NCI-H146 treated with DMSO at 0.1 percent for 48 hours (cell line): ENCODE data around the gene POLR1B.
"Not testable (repeated sequence)": the region's sequence is repeated elsewhere in the genome, so short reads cannot be mapped to it uniquely, and the experiment has no call there.

Experiments used
- DNase-seq: peaks from one replicate; lab custom pipeline; 2025; ENCODE audit not compliant: unreplicated experiment; lab: John Stamatoyannopoulos, UW

Gene POLR1B

GRCh38 chr2:112539306-112539705, 3.0 kb upstream of the POLR1B start:
- no peak for DNase-seq

DNA sequence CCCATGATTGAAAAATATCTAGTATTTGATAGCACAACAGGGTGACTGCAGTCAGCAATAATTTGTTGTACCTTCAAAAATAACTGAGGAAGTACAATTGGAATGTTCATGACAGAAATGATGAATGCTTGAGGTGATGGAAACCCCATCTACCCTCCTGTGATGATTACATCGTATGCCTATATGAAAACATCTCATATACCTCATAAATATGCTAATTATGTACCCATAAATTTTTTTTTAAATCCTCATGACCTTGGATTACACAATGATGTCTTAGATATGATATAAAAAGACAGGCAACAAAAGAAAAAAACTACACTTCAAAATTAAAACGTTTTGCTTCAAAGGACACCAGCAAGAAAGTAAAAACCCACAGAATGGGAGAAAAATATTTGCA, 1.4 kb upstream of the POLR1B start:
- DNase-seq: no peak

GRCh38 chr2:112541315-112542122, 746 bp upstream of the POLR1B start:
- peak; percentile 87 for DNase-seq

- DNase-seq: peak; percentile 10
Observed at GRCh38 chr2:112542984-112543661, 858 bp downstream of the POLR1B start.

DNA sequence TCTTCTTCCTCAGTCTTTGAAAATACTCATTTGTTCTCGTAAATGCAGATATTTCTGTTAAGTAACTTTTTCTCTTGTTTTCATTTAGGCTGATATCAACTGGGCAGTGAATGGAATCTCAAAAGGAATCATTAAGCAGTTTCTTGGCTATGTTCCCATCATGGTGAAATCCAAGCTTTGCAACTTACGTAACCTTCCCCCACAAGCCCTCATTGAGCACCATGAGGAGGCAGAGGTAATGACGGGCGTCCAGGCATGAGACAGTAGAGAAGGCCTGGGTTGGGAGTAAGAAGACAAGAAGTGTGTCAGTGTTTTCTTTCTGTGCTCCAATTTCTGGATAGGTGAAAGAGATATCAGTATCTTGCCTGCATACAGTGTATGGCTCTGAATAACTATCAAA, 5.1 kb downstream of the POLR1B start:
- DNase-seq: no peak

DNA sequence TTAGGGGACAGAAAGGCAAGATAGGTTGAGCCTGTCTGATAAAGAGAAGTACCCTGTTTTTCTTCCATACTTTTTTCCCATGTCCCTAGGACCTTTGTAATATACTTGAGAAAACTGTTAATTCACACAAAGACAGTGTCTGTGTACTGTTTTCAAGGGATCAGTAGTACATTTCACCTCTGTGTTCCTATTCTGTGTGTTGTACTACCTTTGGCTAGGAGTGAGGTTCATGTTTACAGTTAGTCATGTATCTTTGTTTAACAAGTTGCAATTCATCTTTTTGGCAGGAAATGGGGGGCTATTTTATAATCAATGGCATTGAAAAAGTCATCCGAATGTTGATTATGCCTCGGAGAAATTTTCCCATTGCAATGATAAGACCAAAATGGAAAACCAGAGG, 6.7 kb downstream of the POLR1B start:
- DNase-seq: no peak

GRCh38 chr2:112566104-112566503, 23.8 kb downstream of the POLR1B start:
- DNase-seq: no peak

DNA sequence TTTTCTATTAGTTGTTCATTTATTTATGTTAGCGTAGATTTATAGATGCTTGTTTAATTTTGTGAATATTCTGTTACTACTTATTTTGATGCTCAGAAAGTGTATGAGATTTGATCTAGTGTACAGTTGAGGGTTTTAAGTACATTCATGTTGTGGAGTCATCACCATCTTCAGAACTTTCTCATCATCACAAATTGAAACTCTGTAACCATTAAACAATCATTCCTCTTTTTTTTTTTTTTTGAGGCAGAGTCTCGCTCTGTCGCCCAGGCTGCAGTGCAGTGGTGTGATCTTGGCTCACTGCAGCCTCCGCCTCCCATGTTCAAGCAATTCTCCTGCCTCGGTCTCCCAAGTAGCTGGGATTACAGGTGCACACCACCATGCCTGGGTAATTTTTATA, 24.2 kb downstream of the POLR1B start:
- not testable (repeated sequence) for DNase-seq

DNA sequence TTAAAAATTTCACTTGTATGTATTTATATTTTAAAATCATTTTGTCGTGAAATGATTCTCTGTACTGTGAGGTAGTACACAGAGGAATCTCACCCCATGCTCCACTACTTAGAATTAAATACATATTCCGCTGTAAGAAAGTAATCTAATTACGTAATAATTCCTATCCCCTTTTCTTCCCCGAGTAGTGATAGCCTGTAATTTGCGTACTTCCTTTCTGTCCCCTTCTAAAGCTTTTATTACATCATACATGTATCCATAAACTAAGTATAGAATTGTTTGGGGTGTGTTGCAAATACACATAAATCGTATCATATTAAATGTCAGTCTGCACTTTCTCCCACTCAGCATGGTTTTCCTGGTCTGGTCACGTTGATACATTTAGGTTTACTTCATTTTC, 29.7 kb downstream of the POLR1B start:
- DNase-seq: no peak

GRCh38 chr2:112577756-112578155, 35.5 kb downstream of the POLR1B start:
- DNase-seq: no peak

GRCh38 chr2:112579241-112579640, 37.0 kb downstream of the POLR1B start:
- DNase-seq: no peak

DNA sequence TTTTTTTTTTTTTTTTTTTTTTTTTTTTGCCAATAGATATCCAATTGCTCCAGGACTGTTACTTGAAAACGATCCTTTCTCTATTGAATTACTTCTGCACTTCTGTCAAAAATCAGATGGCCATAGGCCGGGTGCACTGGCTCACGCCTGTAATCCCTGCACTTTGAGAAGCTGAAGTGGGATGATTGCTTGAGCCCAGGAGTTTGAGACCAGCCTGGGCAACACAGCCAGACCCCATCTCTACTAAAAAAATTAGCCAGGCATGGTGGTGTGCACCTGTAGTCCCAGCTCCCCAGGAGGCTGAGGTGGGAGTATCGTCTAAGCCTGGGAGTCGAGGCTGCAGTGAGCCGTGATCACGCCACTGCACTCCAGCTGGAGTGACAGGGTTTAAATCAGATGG, 37.8 kb downstream of the POLR1B start:
- DNase-seq: no peak

DNA sequence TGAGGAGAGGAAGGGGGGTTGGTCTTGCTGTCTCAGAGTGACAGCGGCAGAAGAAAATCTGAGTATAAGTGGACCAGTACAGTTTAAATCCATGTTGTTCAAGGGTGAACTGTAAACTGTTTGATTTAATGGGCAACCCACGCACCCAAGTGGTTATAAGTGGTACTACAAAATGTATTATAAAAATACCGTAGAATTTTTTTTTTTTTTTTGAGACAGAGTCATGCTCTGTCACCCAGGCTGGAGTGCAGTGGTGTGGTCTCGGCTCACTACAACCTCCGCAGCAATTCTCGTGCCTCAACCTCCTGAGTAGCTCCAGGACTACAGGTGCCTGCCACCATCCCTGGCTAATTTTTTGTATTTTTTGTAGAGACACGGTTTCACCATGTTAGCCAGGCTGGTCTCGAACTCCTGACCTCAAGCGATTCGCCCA, 40.1 kb downstream of the POLR1B start:
- DNase-seq: peak; percentile 64

DNA sequence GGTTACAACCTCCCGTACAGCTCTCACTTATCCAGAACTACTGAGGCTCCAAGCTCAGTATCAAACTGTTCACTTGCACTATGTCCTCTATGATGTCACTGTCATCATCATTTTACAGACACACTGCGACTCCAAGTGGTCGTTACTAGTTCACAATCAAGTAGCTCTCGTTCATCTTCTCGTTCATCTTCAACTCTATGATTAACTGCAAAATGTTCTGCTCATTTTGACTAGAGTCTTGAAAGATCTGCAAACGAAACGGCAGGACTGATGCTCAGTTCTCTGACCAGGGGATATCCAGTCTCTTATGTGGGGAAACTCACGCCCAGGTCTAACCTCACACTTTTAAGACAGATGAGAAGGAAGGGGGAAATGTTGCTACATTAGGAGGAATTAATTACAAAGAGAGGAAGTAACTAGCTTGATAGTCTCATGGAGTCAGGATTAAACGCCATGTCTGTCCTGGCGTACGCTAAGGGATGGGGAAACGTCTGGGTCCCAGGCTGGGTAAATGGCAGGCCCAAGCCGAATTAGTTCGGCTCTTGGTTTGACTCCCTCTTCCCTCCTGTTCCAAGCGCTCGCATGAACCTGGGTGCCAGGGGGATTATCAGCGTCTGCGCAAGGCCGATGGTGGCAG, 41.4 kb downstream of the POLR1B start:
- DNase-seq: no peak

GRCh38 chr2:112584134-112584890, 42.0 kb downstream of the POLR1B start, which contains the start of gene CHCHD5:
Gene CHCHD5 (plus strand): TSS chr2:112584609. CDS start chr2:112584648, 39 bp downstream.
- DNase-seq: peak; percentile 97

GRCh38 chr2:112584891-112585250, 42.6 kb downstream of the POLR1B start:
- no peak for DNase-seq

GRCh38 chr2:112585400-112585799, 43.1 kb downstream of the POLR1B start:
- no peak for DNase-seq

- no peak for DNase-seq
Observed at GRCh38 chr2:112585873-112586464, 43.7 kb downstream of the POLR1B start.

- peak; percentile 61 for DNase-seq
Observed at GRCh38 chr2:112588611-112589045, 46.4 kb downstream of the POLR1B start.

- no peak for DNase-seq
Observed at GRCh38 chr2:112591413-112591812, 49.1 kb downstream of the POLR1B start.

DNA sequence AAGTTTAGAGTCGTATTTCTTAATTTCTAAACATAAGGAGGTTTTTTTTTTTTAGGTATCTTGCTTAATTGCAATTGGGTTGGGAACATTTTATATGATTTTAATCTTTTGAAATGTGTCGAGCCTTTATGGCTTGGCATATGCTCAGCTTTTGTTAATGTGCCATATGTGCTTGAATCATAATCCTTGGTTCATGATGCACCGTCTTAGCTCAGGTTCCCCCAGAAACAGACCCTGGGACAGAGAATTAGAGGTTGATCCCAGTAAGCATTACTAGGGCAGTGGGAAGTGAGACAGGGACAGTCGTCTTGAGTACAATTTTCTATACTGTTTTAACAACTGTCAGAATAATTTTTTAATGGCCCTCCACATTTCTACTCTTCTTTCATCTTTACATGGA, 51.5 kb downstream of the POLR1B start:
- DNase-seq: no peak
